CD8-positive, alpha-beta memory T cell (primary cell): ENCODE measurements around the gene STIMATE. TPM values are rescaled to one million over a fixed set of nuclear protein-coding genes. Genes with fewer than 3 reads are reported as not detected.

ENCODE experiments used
- CTCF ChIA-PET: fragments of 350-600 bp; sonication (Branson Sonifier 250); formaldehyde crosslinking; loops from one replicate; lab custom pipeline; 2021; ENCODE audit warnings: antibody characterized with exemption; lab: Charles Lee
- POLR2A ChIA-PET: fragments of 350-600 bp; sonication (Branson Sonifier 250); formaldehyde crosslinking; loops from one replicate; lab custom pipeline; 2021; ENCODE audit warnings: antibody characterized with exemption; lab: Charles Lee
- DNase-seq, 5 donors: peaks; one replicate each; pipeline versions ENCODE4 v3.0.0 to v3.0.0-alpha.2; 2020 to 2022; ENCODE audit warnings: mixed read lengths in 1 of 5
- H3K27ac ChIP-seq: one replicate; pipeline ENCODE4 v1.7.0; 2013; ENCODE audit warnings: low read depth, mild to moderate bottlenecking, low read length, moderate library complexity
- H3K27me3 ChIP-seq: 2 replicates; pipeline ENCODE4 v1.7.0; 2013; ENCODE audit warnings: low read length, mild to moderate bottlenecking; ENCODE audit not compliant: insufficient read depth, poor library complexity, severe bottlenecking
- H3K36me3 ChIP-seq: 2 replicates; pipeline ENCODE4 v1.7.0; 2013; ENCODE audit warnings: mild to moderate bottlenecking, low read length, moderate library complexity; ENCODE audit not compliant: insufficient read depth
- H3K4me1 ChIP-seq: 2 replicates; pipeline ENCODE4 v1.7.0; 2013; ENCODE audit warnings: mild to moderate bottlenecking, low read length, moderate library complexity; ENCODE audit not compliant: insufficient read depth
- H3K4me3 ChIP-seq: 2 replicates; pipeline ENCODE4 v1.7.0; 2013; ENCODE audit warnings: mild to moderate bottlenecking, low read length
- H3K9me3 ChIP-seq: 2 replicates; pipeline ENCODE4 v1.7.0; 2013; ENCODE audit warnings: mild to moderate bottlenecking, low read length
- H3K27ac Mint-ChIP-seq, 8 donors: one replicate each; pipeline ENCODE4 v1.8.0; 2020 to 2021; ENCODE audit warnings: mixed read lengths in 8 of 8, mild to moderate bottlenecking in 6 of 8, inconsistent platforms in 3 of 8, moderate library complexity in 3 of 8
- H3K27me3 Mint-ChIP-seq, 2 donors: one replicate each; pipeline ENCODE4 v1.8.0; 2020 to 2021; ENCODE audit warnings: mixed read lengths in 2 of 2, mild to moderate bottlenecking in 1 of 2, moderate library complexity in 1 of 2
- H3K36me3 Mint-ChIP-seq, 3 donors: one replicate each; pipeline ENCODE4 v1.8.0; 2020 to 2021; ENCODE audit warnings: mixed read lengths in 3 of 3, inconsistent platforms in 1 of 3, mild to moderate bottlenecking in 1 of 3
- H3K4me1 Mint-ChIP-seq, 3 donors: one replicate each; pipeline ENCODE4 v1.8.0; 2020 to 2021; ENCODE audit warnings: mixed read lengths in 3 of 3, inconsistent platforms in 1 of 3, mild to moderate bottlenecking in 1 of 3
- H3K4me3 Mint-ChIP-seq, 7 donors: one replicate each; pipeline ENCODE4 v1.8.0; 2020 to 2021; ENCODE audit warnings: mixed read lengths in 7 of 7, mild to moderate bottlenecking in 6 of 7, moderate library complexity in 4 of 7, inconsistent platforms in 2 of 7
- H3K9me3 Mint-ChIP-seq, 5 donors: one replicate each; pipeline ENCODE4 v1.8.0; 2020 to 2022; ENCODE audit warnings: mixed read lengths in 5 of 5, mild to moderate bottlenecking in 3 of 5, moderate library complexity in 2 of 5, inconsistent platforms in 1 of 5
- polyA plus RNA-seq: library from polyadenylated mRNA; unstranded; fragments of 300-500 nt; fragmentation: Illumina TruSeq; gene quantifications from one replicate; pipeline ENCODE4 v1.2.3, GENCODE V29; 2021
- total RNA-seq, 2 experiments: library from RNA; stranded (reverse); gene quantifications; one replicate each; pipeline ENCODE4 v1.2.3, GENCODE V29; 2021

The STIMATE gene
- total and polyA plus RNA-seq, 3 experiments from 2014 or later: 10.8 to 39.1 (median 35.0) TPM

GRCh38 chr3:52925405-52926313 is 28.3 kb upstream of the STIMATE start:
- H3K9me3 Mint-ChIP-seq: no peaks in the 10 kb centered on the region
- no peaks in the 10 kb centered on the region for H3K27me3 Mint-ChIP-seq
- no peak for DNase-seq
- H3K4me1 Mint-ChIP-seq: no peaks in the 10 kb centered on the region
- H3K36me3 Mint-ChIP-seq: peaks cover 9 to 79% (median 12%) of the 10 kb centered on the region in 3 donors
- Histone ChIP-seq H3K27ac (no peak overlapping the region), H3K4me1 (no peaks in the 10 kb centered on the region), H3K9me3 (no peaks in the 10 kb centered on the region), H3K36me3 (peaks cover 19% of the 10 kb centered on the region), H3K4me3 (no peak overlapping the region), H3K27me3 (no peaks in the 10 kb centered on the region)
- CTCF ChIA-PET: no interaction called here
- peak overlapping the region in 1 of 8 donors; percentile 79 for H3K27ac Mint-ChIP-seq
- POLR2A ChIA-PET: no interaction called here
- no peak overlapping the region for H3K4me3 Mint-ChIP-seq

- Mint-ChIP-seq H3K27ac (peak overlapping the region in 1 of 8 donors; percentile 70), H3K9me3 (no peaks in the 10 kb centered on the region), H3K27me3 (no peaks in the 10 kb centered on the region), H3K4me1 (no peaks in the 10 kb centered on the region), H3K36me3 (peaks cover 9 to 81% (median 17%) of the 10 kb centered on the region in 3 donors), H3K4me3 (no peak overlapping the region)
- no peaks in the 10 kb centered on the region for H3K4me1 ChIP-seq
- H3K27ac ChIP-seq: no peak overlapping the region
- ChIA-PET CTCF (no interaction called here), POLR2A (no interaction called here)
- H3K4me3 ChIP-seq: no peak overlapping the region
- H3K9me3 ChIP-seq: no peaks in the 10 kb centered on the region
- peaks cover 21% of the 10 kb centered on the region for H3K36me3 ChIP-seq
- DNase-seq: no peak
- no peaks in the 10 kb centered on the region for H3K27me3 ChIP-seq
Observed at GRCh38 chr3:52923963-52924362, 26.6 kb upstream of the STIMATE start.

GRCh38 chr3:52920841-52921240 is 23.5 kb upstream of the STIMATE start:
- Mint-ChIP-seq H3K9me3 (no peaks in the 10 kb centered on the region), H3K27me3 (no peaks in the 10 kb centered on the region), H3K4me3 (no peak overlapping the region), H3K27ac (no peak overlapping the region), H3K4me1 (no peaks in the 10 kb centered on the region), H3K36me3 (peaks cover 5 to 84% (median 18%) of the 10 kb centered on the region in 3 donors)
- ChIA-PET POLR2A (no interaction called here), CTCF (no interaction called here)
- Histone ChIP-seq H3K36me3 (peaks cover 19% of the 10 kb centered on the region), H3K4me3 (no peak overlapping the region), H3K9me3 (no peaks in the 10 kb centered on the region), H3K27me3 (no peaks in the 10 kb centered on the region), H3K27ac (no peak overlapping the region), H3K4me1 (no peaks in the 10 kb centered on the region)
- DNase-seq: no peak

- Mint-ChIP-seq H3K27me3 (no peaks in the 10 kb centered on the region), H3K9me3 (no peaks in the 10 kb centered on the region), H3K4me1 (no peaks in the 10 kb centered on the region), H3K27ac (peak overlapping the region in 1 of 8 donors; percentile 71), H3K36me3 (peaks cover 0 to 86% (median 14%) of the 10 kb centered on the region in 3 donors), H3K4me3 (no peak overlapping the region)
- Histone ChIP-seq H3K9me3 (no peaks in the 10 kb centered on the region), H3K4me1 (no peaks in the 10 kb centered on the region), H3K36me3 (peaks cover 23% of the 10 kb centered on the region), H3K27me3 (no peaks in the 10 kb centered on the region), H3K27ac (no peak overlapping the region), H3K4me3 (no peak overlapping the region)
- ChIA-PET POLR2A (no interaction called here), CTCF (no interaction called here)
- no peak for DNase-seq
Observed at GRCh38 chr3:52917044-52917443, 19.7 kb upstream of the STIMATE start.

GRCh38 chr3:52915294-52915693 is 17.9 kb upstream of the STIMATE start:
- no peak for DNase-seq
- CTCF ChIA-PET: no interaction called here
- Histone ChIP-seq H3K36me3 (peaks cover 23% of the 10 kb centered on the region), H3K27me3 (no peaks in the 10 kb centered on the region), H3K9me3 (no peaks in the 10 kb centered on the region), H3K4me1 (no peaks in the 10 kb centered on the region), H3K4me3 (no peak overlapping the region), H3K27ac (no peak overlapping the region)
- Mint-ChIP-seq H3K27ac (no peak overlapping the region), H3K4me1 (no peaks in the 10 kb centered on the region), H3K27me3 (no peaks in the 10 kb centered on the region), H3K9me3 (no peaks in the 10 kb centered on the region), H3K4me3 (no peak overlapping the region), H3K36me3 (peaks cover 0 to 82% (median 13%) of the 10 kb centered on the region in 3 donors)
- POLR2A ChIA-PET: no interaction called here

GRCh38 chr3:52912885-52913731 is 15.8 kb upstream of the STIMATE start:
- DNase-seq: no peak
- no peaks in the 10 kb centered on the region for H3K27me3 ChIP-seq
- Mint-ChIP-seq H3K4me1 (no peaks in the 10 kb centered on the region), H3K9me3 (no peaks in the 10 kb centered on the region), H3K27me3 (no peaks in the 10 kb centered on the region), H3K27ac (no peak overlapping the region), H3K4me3 (no peak overlapping the region), H3K36me3 (peaks cover 0 to 71% (median 10%) of the 10 kb centered on the region in 3 donors)
- H3K9me3 ChIP-seq: no peaks in the 10 kb centered on the region
- no peak overlapping the region for H3K27ac ChIP-seq
- ChIA-PET CTCF (no interaction called here), POLR2A (interaction anchor here (0.7 kb wide), 1 partner anchor 16 kb away, joined by 3 read pairs; no protein-coding TSS in a partner anchor)
- H3K4me1 ChIP-seq: no peaks in the 10 kb centered on the region
- H3K4me3 ChIP-seq: no peak overlapping the region
- H3K36me3 ChIP-seq: peaks cover 18% of the 10 kb centered on the region

- no peak for DNase-seq
- Mint-ChIP-seq H3K4me1 (no peaks in the 10 kb centered on the region), H3K27ac (no peak overlapping the region), H3K36me3 (peaks cover 0 to 72% (median 15%) of the 10 kb centered on the region in 3 donors), H3K27me3 (no peaks in the 10 kb centered on the region), H3K9me3 (no peaks in the 10 kb centered on the region), H3K4me3 (no peak overlapping the region)
- Histone ChIP-seq H3K36me3 (peaks cover 14% of the 10 kb centered on the region), H3K4me3 (no peak overlapping the region), H3K27ac (no peak overlapping the region), H3K27me3 (no peaks in the 10 kb centered on the region), H3K9me3 (no peaks in the 10 kb centered on the region), H3K4me1 (no peaks in the 10 kb centered on the region)
- ChIA-PET POLR2A (no interaction called here), CTCF (interaction anchor here (2.5 kb wide), 1 partner anchor 18 kb away, joined by 8 read pairs; no protein-coding TSS in a partner anchor)
Observed at GRCh38 chr3:52910823-52911222, 13.5 kb upstream of the STIMATE start.

GRCh38 chr3:52907497-52907896 is 10.1 kb upstream of the STIMATE start:
- Mint-ChIP-seq H3K27ac (no peak overlapping the region), H3K4me1 (no peaks in the 10 kb centered on the region), H3K36me3 (peaks cover 0 to 71% (median 19%) of the 10 kb centered on the region in 3 donors), H3K27me3 (no peaks in the 10 kb centered on the region), H3K9me3 (no peaks in the 10 kb centered on the region), H3K4me3 (no peak overlapping the region)
- DNase-seq: no peak
- no peak overlapping the region for H3K27ac ChIP-seq
- POLR2A ChIA-PET: no interaction called here
- H3K4me3 ChIP-seq: no peak overlapping the region
- H3K27me3 ChIP-seq: no peaks in the 10 kb centered on the region
- no peaks in the 10 kb centered on the region for H3K4me1 ChIP-seq
- CTCF ChIA-PET: interaction anchor here (1.6 kb wide), 1 partner anchor 27 kb away, joined by 3 read pairs; no protein-coding TSS in a partner anchor
- H3K9me3 ChIP-seq: no peaks in the 10 kb centered on the region
- peaks cover 12% of the 10 kb centered on the region for H3K36me3 ChIP-seq
